H1 (cell line): Measurements from ENCODE around the gene TMIGD3. TPM values are rescaled to one million over a fixed set of nuclear protein-coding genes. Genes with fewer than 3 reads are reported as not detected.

Experiments
- CTCF ChIA-PET: fragments of 300-600 bp; sonication (Branson Sonifier 250); formaldehyde crosslinking; loops from one replicate; lab custom pipeline; 2021; ENCODE audit not compliant: partially characterized antibody; lab: Charles Lee
- POLR2A ChIA-PET: fragments of 300-600 bp; sonication (Branson Sonifier 250); formaldehyde crosslinking; loops from one replicate; lab custom pipeline; 2021; ENCODE audit warnings: inconsistent platforms; ENCODE audit not compliant: partially characterized antibody; lab: Charles Lee
- DNase-seq, 2 experiments: peaks; one replicate each; pipeline versions ENCODE4 v3.0.0 to v3.0.0-alpha.2; 2010 to 2022; ENCODE audit warnings: low spot score in 2 of 2, low read depth in 1 of 2, mixed read lengths in 1 of 2
- FAIRE-seq: peaks from 2 replicates; lab custom pipeline; 2011; peaks lifted over from hg19 to GRCh38; lab: Jason Lieb, UNC
- H2AFZ ChIP-seq: 2 replicates; pipeline ENCODE4 v1.8.1; 2012; ENCODE audit warnings: low read length, inconsistent platforms
- H2AK5ac ChIP-seq: 2 replicates; pipeline ENCODE4 v1.6.1; 2013; ENCODE audit warnings: low read depth, low read length
- H2BK120ac ChIP-seq: replicated peaks from 2 replicates; pipeline ENCODE3; 2013; ENCODE audit warnings: low read depth, low read length, inconsistent platforms
- H2BK12ac ChIP-seq: 2 replicates; pipeline ENCODE4 v1.6.1; 2013; ENCODE audit warnings: low read depth, low read length
- H2BK15ac ChIP-seq: 2 replicates; pipeline ENCODE4 v1.6.1; 2013; ENCODE audit warnings: low read length
- H2BK20ac ChIP-seq: 2 replicates; pipeline ENCODE4 v1.6.1; 2013; ENCODE audit warnings: low read length
- H2BK5ac ChIP-seq: 2 replicates; pipeline ENCODE4 v1.6.1; 2013; ENCODE audit warnings: low read depth, low read length
- H3K14ac ChIP-seq: 2 replicates; pipeline ENCODE4 v1.6.1; 2013; ENCODE audit warnings: inconsistent platforms; ENCODE audit not compliant: insufficient read length
- H3K18ac ChIP-seq: 2 replicates; pipeline ENCODE4 v1.6.1; 2013; ENCODE audit warnings: low read length; ENCODE audit errors: extremely low read depth
- H3K23ac ChIP-seq: 2 replicates; pipeline ENCODE4 v1.6.1; 2013; ENCODE audit warnings: inconsistent platforms; ENCODE audit not compliant: insufficient read length
- H3K23me2 ChIP-seq: 2 replicates; pipeline ENCODE4 v1.6.1; 2013; ENCODE audit warnings: low read depth, low read length
- H3K27ac ChIP-seq: 2 replicates; pipeline ENCODE4 v1.6.1; 2011; ENCODE audit warnings: low read depth, low read length, inconsistent platforms
- H3K27me3 ChIP-seq, 4 experiments: replicated peaks in 1 of 4; 1 replicate in 1 of 4; 2 replicates in 3 of 4; pipeline versions ENCODE4 v1.6.1 to v1.8.1; 2011 to 2013; ENCODE audit warnings: low read length in 3 of 4, mild to moderate bottlenecking in 3 of 4, inconsistent platforms in 2 of 4, mixed read lengths in 2 of 4, moderate library complexity in 1 of 4; ENCODE audit not compliant: control insufficient read depth in 3 of 4, insufficient read depth in 3 of 4; ENCODE audit errors: extremely low read depth in 1 of 4
- H3K36me3 ChIP-seq, 4 experiments: 2 replicates each; pipeline versions ENCODE4 v1.6.1 to v1.8.1; 2011 to 2013; ENCODE audit warnings: mild to moderate bottlenecking in 4 of 4, low read length in 3 of 4, moderate library complexity in 2 of 4, control low read depth in 1 of 4, inconsistent platforms in 1 of 4; ENCODE audit not compliant: insufficient read depth in 4 of 4, control insufficient read depth in 2 of 4
- H3K4ac ChIP-seq: replicated peaks from 2 replicates; pipeline ENCODE3; 2013; ENCODE audit warnings: low read length, low read depth, mixed read lengths, inconsistent platforms; ENCODE audit not compliant: insufficient read length
- H3K4me1 ChIP-seq, 4 experiments: replicated peaks in 1 of 4; 1 replicate in 1 of 4; 2 replicates in 3 of 4; pipeline versions ENCODE4 v1.6.1 to v1.8.1; 2011 to 2013; ENCODE audit warnings: low read length in 3 of 4, inconsistent platforms in 2 of 4, mixed read lengths in 1 of 4; ENCODE audit not compliant: insufficient read depth in 4 of 4, control insufficient read depth in 3 of 4
- H3K4me2 ChIP-seq, 2 experiments: 2 replicates each; pipeline versions ENCODE4 v1.6.1 to v1.8.1; 2011 to 2013; ENCODE audit warnings: low read depth in 2 of 2, low read length in 2 of 2, control low read depth in 1 of 2, inconsistent platforms in 1 of 2, mild to moderate bottlenecking in 1 of 2; ENCODE audit not compliant: insufficient read depth in 1 of 2
- H3K4me3 ChIP-seq, 4 experiments: fragments of 200-600, 300-600 bp in 1 of 4; sonication (generic), shearing (Covaris generic), sonication (Bioruptor Twin) in 1 of 4; 2 replicates each; pipeline versions ENCODE4 v1.5.1 to v1.8.1; 2011 to 2016; ENCODE audit warnings: low read length in 4 of 4, low read depth in 3 of 4, control low read depth in 2 of 4, inconsistent platforms in 2 of 4, mild to moderate bottlenecking in 2 of 4, mixed read lengths in 1 of 4, moderate library complexity in 1 of 4; ENCODE audit not compliant: insufficient read depth in 2 of 4; ENCODE audit errors: extremely low read depth in 1 of 4
- H3K56ac ChIP-seq: replicated peaks from 2 replicates; pipeline ENCODE3; 2013; ENCODE audit warnings: low read depth, mild to moderate bottlenecking, mixed read lengths, low read length, inconsistent platforms; ENCODE audit not compliant: insufficient read length
- H3K79me1 ChIP-seq: 2 replicates; pipeline ENCODE4 v1.6.1; 2013; ENCODE audit warnings: low read depth, low read length, control low read depth
- H3K79me2 ChIP-seq, 2 experiments: 2 replicates each; pipeline versions ENCODE4 v1.6.1 to v1.8.1; 2012 to 2013; ENCODE audit warnings: low read length in 2 of 2, mild to moderate bottlenecking in 2 of 2, inconsistent platforms in 1 of 2; ENCODE audit not compliant: insufficient read depth in 2 of 2, control insufficient read depth in 1 of 2
- H3K9ac ChIP-seq, 4 experiments: replicated peaks in 1 of 4; 1 replicate in 1 of 4; 2 replicates in 3 of 4; pipeline versions ENCODE4 v1.6.1 to v1.8.1; 2011 to 2013; ENCODE audit warnings: low read depth in 3 of 4, low read length in 3 of 4, control low read depth in 2 of 4, mild to moderate bottlenecking in 2 of 4, moderate library complexity in 2 of 4, inconsistent platforms in 1 of 4; ENCODE audit errors: extremely low read depth in 1 of 4
- H3K9me3 ChIP-seq, 2 experiments: 2 replicates each; pipeline versions ENCODE4 v1.6.1 to v1.8.1; 2012 to 2013; ENCODE audit warnings: mild to moderate bottlenecking in 2 of 2, moderate library complexity in 2 of 2, control low read depth in 1 of 2, inconsistent platforms in 1 of 2, low read depth in 1 of 2, low read length in 1 of 2, mixed read lengths in 1 of 2; ENCODE audit not compliant: insufficient read depth in 2 of 2
- H4K20me1 ChIP-seq, 2 experiments: replicated peaks in 1 of 2; 2 replicates each; pipeline versions ENCODE3 to v1.8.1; 2011 to 2013; ENCODE audit warnings: inconsistent platforms in 2 of 2, low read length in 2 of 2, mild to moderate bottlenecking in 1 of 2; ENCODE audit not compliant: insufficient read depth in 2 of 2, control insufficient read depth in 1 of 2
- H4K5ac ChIP-seq: 2 replicates; pipeline ENCODE4 v1.6.1; 2013; ENCODE audit warnings: low read length, low read depth, mixed read lengths, inconsistent platforms; ENCODE audit not compliant: insufficient read length
- H4K8ac ChIP-seq: 2 replicates; pipeline ENCODE4 v1.8.0; 2013; ENCODE audit warnings: mild to moderate bottlenecking, moderate library complexity, low read length, inconsistent platforms; ENCODE audit not compliant: insufficient read depth; ENCODE audit errors: extremely low read depth
- H4K91ac ChIP-seq: replicated peaks from 2 replicates; pipeline ENCODE3; 2013; ENCODE audit warnings: low read length, mixed read lengths, inconsistent platforms; ENCODE audit not compliant: insufficient read length
- CBX8 ChIP-seq: fragments of 300-800, 300-1000 bp; sonication (generic); IDR thresholded peaks from 2 replicates; pipeline ENCODE4 v1.7.1; 2016; ENCODE audit warnings: low read depth, low read length, borderline replicate concordance
- CEBPB ChIP-seq: IDR thresholded peaks from 2 replicates; pipeline ENCODE4 v1.6.1; 2012; ENCODE audit warnings: low read depth, low read length
- EZH2 ChIP-seq: fragments of 200-600 bp; sonication (generic); IDR thresholded peaks from 2 replicates; pipeline ENCODE4 v1.7.1; 2012; ENCODE audit warnings: low read depth, mild to moderate bottlenecking, moderate library complexity, low read length, inconsistent platforms; ENCODE audit not compliant: severe bottlenecking
- GABPA ChIP-seq: IDR thresholded peaks from 2 replicates; pipeline ENCODE4 v1.6.1; 2011; ENCODE audit warnings: mild to moderate bottlenecking, low read length, moderate library complexity, borderline replicate concordance; ENCODE audit not compliant: insufficient read depth
- GTF2F1 ChIP-seq: IDR thresholded peaks from 2 replicates; pipeline ENCODE4 v1.6.1; 2012; ENCODE audit warnings: low read depth, low read length, improper control_type of control experiment, borderline replicate concordance
- NANOG ChIP-seq: IDR thresholded peaks from 2 replicates; pipeline ENCODE4 v1.6.1; 2011; ENCODE audit warnings: low read length, low read depth, mild to moderate bottlenecking, inconsistent platforms; ENCODE audit not compliant: insufficient read depth, poor library complexity, severe bottlenecking
- RAD21 ChIP-seq, 2 experiments: IDR thresholded peaks in 1 of 2; conservative IDR thresholded peaks in 1 of 2; 2 replicates each; pipeline ENCODE4 v1.6.1; 2011; ENCODE audit warnings: low read depth in 2 of 2, low read length in 2 of 2, improper control_type of control experiment in 1 of 2, inconsistent platforms in 1 of 2, mild to moderate bottlenecking in 1 of 2, moderate library complexity in 1 of 2
- RBBP5 ChIP-seq: IDR thresholded peaks from 2 replicates; pipeline ENCODE4 v1.7.1; 2012; ENCODE audit warnings: low read depth, mild to moderate bottlenecking, inconsistent platforms, low read length, moderate library complexity, borderline replicate concordance
- SIX5 ChIP-seq: IDR thresholded peaks from 2 replicates; pipeline ENCODE4 v1.6.1; 2011; ENCODE audit warnings: mild to moderate bottlenecking, low read depth, low read length
- SP1 ChIP-seq: IDR thresholded peaks from 2 replicates; pipeline ENCODE4 v1.6.1; 2011; ENCODE audit warnings: low read depth, low read length
- SUZ12 ChIP-seq: fragments of 200-600 bp; sonication (generic); IDR thresholded peaks from 2 replicates; pipeline ENCODE4 v1.6.1; 2012; ENCODE audit warnings: mild to moderate bottlenecking, inconsistent platforms, low read length, moderate library complexity, mixed read lengths
- TEAD4 ChIP-seq: IDR thresholded peaks from 2 replicates; pipeline ENCODE4 v1.6.1; 2012; ENCODE audit warnings: low read depth, low read length, inconsistent platforms, mixed read lengths
- ZNF274 ChIP-seq: IDR thresholded peaks from 2 replicates; pipeline ENCODE4 v1.7.0; 2012; ENCODE audit warnings: low read length, borderline replicate concordance; ENCODE audit errors: extremely low read depth
- WGBS, 2 experiments: shearing (Covaris generic) in 1 of 2; methylation state at CpG; one replicate each; pipeline versions ENCODE4 v1.1.6 to v1.1.7; 2013 to 2015; ENCODE audit warnings: low lambda C conversion rate in 2 of 2, mixed read lengths in 2 of 2, inconsistent platforms in 1 of 2, low coverage in 1 of 2, missing lambda C conversion rate in 1 of 2; ENCODE audit not compliant: insufficient replicate concordance in 2 of 2, insufficient coverage in 1 of 2, insufficient read length in 1 of 2; ENCODE audit errors: extremely low coverage in 1 of 2, missing lambda C conversion rate in 1 of 2; 5-methylcytosine and 5-hydroxymethylcytosine counted together
- polyA plus RNA-seq, 7 experiments: library from polyadenylated mRNA; depleted of rRNA in 3 of 7; stranded (reverse) in 5 of 7; unstranded in 2 of 7; fragments of >200 nt in 5 of 7; fragments of 200-250 nt in 2 of 7; gene quantifications; 1 replicate in 5 of 7; 2 replicates in 1 of 7; 4 replicates in 1 of 7; pipeline versions ENCODE4 v1.2.1 to v1.2.3, GENCODE V29; 2011 to 2013; ENCODE audit warnings: missing spikeins in 2 of 7, mixed read lengths in 2 of 7
- total RNA-seq: library from RNA; stranded (reverse); fragmentation: NEBNext Ultra II Directional; extraction: Animal tissue kit (Norgen Biotek cat#: 25700); gene quantifications from 2 replicates; pipeline ENCODE4 v1.2.1, GENCODE V29; 2021
- TF ChIP-seq, protein P1 (sequence below): IDR thresholded peaks from 2 replicates; pipeline ENCODE4 v1.6.1; 2011; ENCODE audit warnings: low read depth, mild to moderate bottlenecking, low read length; ENCODE audit not compliant: insufficient read depth

The TMIGD3 gene
- total and polyA plus RNA-seq, 2 of the 8 experiments (the other 6 are each of a cell fraction or from before 2014, with no cell fraction given): not detected

GRCh38 chr1:111455642-111456031 lies 47.8 kb downstream of the TMIGD3 start:
- Histone ChIP-seq H3K4ac (no peak overlapping the region), H2BK120ac (no peak overlapping the region), H2AFZ (no peak overlapping the region), H3K18ac (no peak overlapping the region), H3K36me3 (peaks cover 9 to 61% (median 37%) of the 10 kb centered on the region in 4 experiments; a peak in 7 of 8 replicates), H4K5ac (no peak overlapping the region), H3K9ac (no peak overlapping the region), H3K4me2 (no peak overlapping the region), H4K20me1 (peaks cover 0 to 6% of the 10 kb centered on the region in 2 experiments), H3K4me3 (no peak overlapping the region), H2BK15ac (no peak overlapping the region), H3K79me1 (no peaks in the 10 kb centered on the region), H3K79me2 (peaks cover 0 to 24% of the 10 kb centered on the region in 2 experiments; a peak in 2 of 4 replicates), H3K27me3 (no peaks in the 10 kb centered on the region), H3K14ac (no peak overlapping the region), H2BK5ac (no peak overlapping the region), H2AK5ac (no peak overlapping the region), H3K23me2 (no peaks in the 10 kb centered on the region), H3K4me1 (no peaks in the 10 kb centered on the region), H2BK12ac (no peak overlapping the region), H3K23ac (no peak overlapping the region), H4K8ac (no peak overlapping the region), H3K27ac (no peak overlapping the region), H3K9me3 (no peaks in the 10 kb centered on the region), H4K91ac (no peak overlapping the region), H2BK20ac (no peak overlapping the region), H3K56ac (no peak overlapping the region)
- ChIA-PET CTCF (no interaction called here), POLR2A (no interaction called here)
- DNase-seq (no peak), FAIRE-seq (no peak)
- WGBS, 2 experiments: 92% methylated on average over 3 of the region's 3 CpGs; no CpG with 5 or more reads in 1 of the 2 experiments
- no peak for TF ChIP-seq ZNF274
- TF ChIP-seq CBX8: no peak
- TF ChIP-seq, protein P1, sequence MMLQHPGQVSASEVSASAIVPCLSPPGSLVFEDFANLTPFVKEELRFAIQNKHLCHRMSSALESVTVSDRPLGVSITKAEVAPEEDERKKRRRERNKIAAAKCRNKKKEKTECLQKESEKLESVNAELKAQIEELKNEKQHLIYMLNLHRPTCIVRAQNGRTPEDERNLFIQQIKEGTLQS: no peak
- TF ChIP-seq SIX5: no peak
- TF ChIP-seq SP1: no peak
- no peak for TF ChIP-seq TEAD4
- TF ChIP-seq GABPA: no peak
- TF ChIP-seq CEBPB: no peak
- no peak for TF ChIP-seq NANOG
- no peak for TF ChIP-seq RBBP5
- TF ChIP-seq RAD21 (IDR thresholded peaks at IDR 0.05 in 1 of 2, conservative IDR thresholded peaks at IDR 0.05 in 1 of 2; ENCODE audit: low read depth in 2 of 2, low read length in 2 of 2): no peak
- no peak for TF ChIP-seq EZH2
- no peak for TF ChIP-seq GTF2F1
- no peak for TF ChIP-seq SUZ12
